Right lobe of liver (tissue), 4 donors: ENCODE data around the gene OR11G2.

ENCODE experiments used
- CTCF ChIP-seq, 4 donors: fragments of 200-600 bp in 3 of 4; fragments of 450-650 bp in 1 of 4; IDR thresholded peaks; one replicate each; pipeline versions ENCODE4 v1.5.1 to v1.8.0; 2016 to 2022; ENCODE audit warnings: antibody characterized with exemption in 4 of 4, mild to moderate bottlenecking in 2 of 4
- POLR2A ChIP-seq: fragments of 450-650 bp; IDR thresholded peaks from one replicate; pipeline ENCODE4 v1.6.1; 2017; ENCODE audit warnings: antibody characterized with exemption, mild to moderate bottlenecking
- donor health status: DM: no; HTN: no; CAD: no.
- donor health status: DM: no; HTN: no; CAD: no.
- donor health status: DM: no; HTN: yes; CAD: no.

- TF ChIP-seq CTCF (IDR thresholded peaks at IDR 0.05), result no peak
- no peak for TF ChIP-seq POLR2A
These were observed 23.6 kb upstream of the OR11G2 start for GRCh38 chr14:20167091-20167490.
